DND-41 (cell line): ENCODE results near the gene ELL.

Experiments used
- EZH2 ChIP-seq: IDR thresholded peaks from 3 replicates; pipeline ENCODE4 v1.6.1; 2012; ENCODE audit warnings: borderline replicate concordance, low read depth, mild to moderate bottlenecking, moderate library complexity, low read length, inconsistent platforms; ENCODE audit not compliant: severe bottlenecking
- TF ChIP-seq, protein P1 (sequence below): IDR thresholded peaks from 2 replicates; pipeline ENCODE4 v1.5.1; 2012; ENCODE audit warnings: borderline replicate concordance, low read length, moderate library complexity, mild to moderate bottlenecking; ENCODE audit not compliant: poor library complexity, severe bottlenecking; ENCODE audit errors: extremely low read depth

GRCh38 chr19:18503337-18503970, 18.4 kb downstream of the ELL start:
- TF ChIP-seq, protein P1, sequence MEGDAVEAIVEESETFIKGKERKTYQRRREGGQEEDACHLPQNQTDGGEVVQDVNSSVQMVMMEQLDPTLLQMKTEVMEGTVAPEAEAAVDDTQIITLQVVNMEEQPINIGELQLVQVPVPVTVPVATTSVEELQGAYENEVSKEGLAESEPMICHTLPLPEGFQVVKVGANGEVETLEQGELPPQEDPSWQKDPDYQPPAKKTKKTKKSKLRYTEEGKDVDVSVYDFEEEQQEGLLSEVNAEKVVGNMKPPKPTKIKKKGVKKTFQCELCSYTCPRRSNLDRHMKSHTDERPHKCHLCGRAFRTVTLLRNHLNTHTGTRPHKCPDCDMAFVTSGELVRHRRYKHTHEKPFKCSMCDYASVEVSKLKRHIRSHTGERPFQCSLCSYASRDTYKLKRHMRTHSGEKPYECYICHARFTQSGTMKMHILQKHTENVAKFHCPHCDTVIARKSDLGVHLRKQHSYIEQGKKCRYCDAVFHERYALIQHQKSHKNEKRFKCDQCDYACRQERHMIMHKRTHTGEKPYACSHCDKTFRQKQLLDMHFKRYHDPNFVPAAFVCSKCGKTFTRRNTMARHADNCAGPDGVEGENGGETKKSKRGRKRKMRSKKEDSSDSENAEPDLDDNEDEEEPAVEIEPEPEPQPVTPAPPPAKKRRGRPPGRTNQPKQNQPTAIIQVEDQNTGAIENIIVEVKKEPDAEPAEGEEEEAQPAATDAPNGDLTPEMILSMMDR = no peak
- no peak for TF ChIP-seq EZH2
